ENCODE measurements around the gene COL4A2. TPM values are rescaled to one million over a fixed set of nuclear protein-coding genes. Genes with fewer than 3 reads are reported as not detected.

COL4A2 gene
- total RNA-seq, 1 experiment from 2014 or later: 66.0 TPM

GRCh38 chr13:110421061-110421460 lies 114.0 kb downstream of the COL4A2 start:
- TF ChIP-seq CTCF (IDR thresholded peaks at IDR 0.05; ENCODE audit: unreplicated experiment): no peak
- H3K27me3 Mint-ChIP-seq (ENCODE audit: insufficient read depth, unreplicated experiment): no peaks in the 10 kb centered on the region
- intact Hi-C loops (cut with micrococcal nuclease): no loop called here
- peaks cover 7% of the 10 kb centered on the region for H3K9me3 Mint-ChIP-seq (ENCODE audit: unreplicated experiment)
- BruUV-seq (replicated peaks): no TSS peak
- DNase-seq (ENCODE audit: unreplicated experiment): no peak
- no peaks in the 10 kb centered on the region for H3K36me3 Mint-ChIP-seq (ENCODE audit: insufficient read depth, unreplicated experiment)
- peaks cover 24% of the 10 kb centered on the region for H3K4me1 Mint-ChIP-seq (ENCODE audit: insufficient read depth, unreplicated experiment)
- H3K4me3 Mint-ChIP-seq (ENCODE audit: unreplicated experiment): no peak overlapping the region
- POLR2A ChIA-PET: no interaction called here
- CTCF ChIA-PET: interaction anchor here (0.6 to 1.4 kb wide), 2 partner anchors 9 to 239 kb away, joined by 3 to 5 read pairs; no protein-coding TSS in a partner anchor
- H3K27ac Mint-ChIP-seq (ENCODE audit: low read depth, unreplicated experiment): peak overlapping the region; percentile 69

- Mint-ChIP-seq H3K4me3 (ENCODE audit: unreplicated experiment) (no peak overlapping the region), H3K27me3 (ENCODE audit: insufficient read depth, unreplicated experiment) (no peaks in the 10 kb centered on the region), H3K4me1 (ENCODE audit: insufficient read depth, unreplicated experiment) (peaks cover 21% of the 10 kb centered on the region), H3K27ac (ENCODE audit: low read depth, unreplicated experiment) (peak overlapping the region; percentile 69), H3K9me3 (ENCODE audit: unreplicated experiment) (peaks cover 7% of the 10 kb centered on the region), H3K36me3 (ENCODE audit: insufficient read depth, unreplicated experiment) (no peaks in the 10 kb centered on the region)
- no peak for DNase-seq (ENCODE audit: unreplicated experiment)
- no peak for TF ChIP-seq CTCF (IDR thresholded peaks at IDR 0.05; ENCODE audit: unreplicated experiment)
- CTCF ChIA-PET: interaction anchor here (0.9 to 1.9 kb wide), 2 partner anchors 10 to 200 kb away, joined by 4 to 9 read pairs; no protein-coding TSS in a partner anchor
- intact Hi-C loops (cut with micrococcal nuclease): no loop called here
- no TSS peak for BruUV-seq (replicated peaks)
- POLR2A ChIA-PET: interaction anchor here (0.9 kb wide), 1 partner anchor 17 kb away, joined by 4 read pairs; no protein-coding TSS in a partner anchor
These were observed 114.8 kb downstream of the COL4A2 start for GRCh38 chr13:110421696-110422385.

GRCh38 chr13:110422913-110423688 lies 116.0 kb downstream of the COL4A2 start:
- no peak for TF ChIP-seq CTCF (IDR thresholded peaks at IDR 0.05; ENCODE audit: unreplicated experiment)
- CTCF ChIA-PET: interaction anchor here (1.9 kb wide), 1 partner anchor 201 kb away, joined by 9 read pairs; no protein-coding TSS in a partner anchor
- Mint-ChIP-seq H3K27me3 (ENCODE audit: insufficient read depth, unreplicated experiment) (no peaks in the 10 kb centered on the region), H3K36me3 (ENCODE audit: insufficient read depth, unreplicated experiment) (no peaks in the 10 kb centered on the region), H3K4me3 (ENCODE audit: unreplicated experiment) (no peak overlapping the region), H3K27ac (ENCODE audit: low read depth, unreplicated experiment) (no peak overlapping the region), H3K9me3 (ENCODE audit: unreplicated experiment) (peaks cover 7% of the 10 kb centered on the region), H3K4me1 (ENCODE audit: insufficient read depth, unreplicated experiment) (peaks cover 21% of the 10 kb centered on the region)
- intact Hi-C loops (cut with micrococcal nuclease): no loop called here
- DNase-seq (ENCODE audit: unreplicated experiment): peak; percentile 60
- POLR2A ChIA-PET: interaction anchor here (0.9 kb wide), 1 partner anchor 16 kb away, joined by 4 read pairs; no protein-coding TSS in a partner anchor
- BruUV-seq (replicated peaks): no TSS peak

- no TSS peak for BruUV-seq (replicated peaks)
- no peak overlapping the region for H3K27ac Mint-ChIP-seq (ENCODE audit: low read depth, unreplicated experiment)
- no peak for TF ChIP-seq CTCF (IDR thresholded peaks at IDR 0.05; ENCODE audit: unreplicated experiment)
- H3K27me3 Mint-ChIP-seq (ENCODE audit: insufficient read depth, unreplicated experiment): no peaks in the 10 kb centered on the region
- no peak for DNase-seq (ENCODE audit: unreplicated experiment)
- H3K9me3 Mint-ChIP-seq (ENCODE audit: unreplicated experiment): peaks cover 7% of the 10 kb centered on the region
- H3K36me3 Mint-ChIP-seq (ENCODE audit: insufficient read depth, unreplicated experiment): no peaks in the 10 kb centered on the region
- H3K4me3 Mint-ChIP-seq (ENCODE audit: unreplicated experiment): no peak overlapping the region
- CTCF ChIA-PET: interaction anchor here (0.7 to 1.9 kb wide), 2 partner anchors 192 to 202 kb away, joined by 6 to 9 read pairs; no protein-coding TSS in a partner anchor
- intact Hi-C loops (cut with micrococcal nuclease): no loop called here
- POLR2A ChIA-PET: no interaction called here
- H3K4me1 Mint-ChIP-seq (ENCODE audit: insufficient read depth, unreplicated experiment): peaks cover 20% of the 10 kb centered on the region
These were observed 116.7 kb downstream of the COL4A2 start for GRCh38 chr13:110423689-110424302.
